ENCODE results near the gene ETS1. TPM values are rescaled to one million over a fixed set of nuclear protein-coding genes. Genes with fewer than 3 reads are reported as not detected.

ETS1 gene
- total RNA-seq, 1 donor from 2014 or later: 55.9 TPM

GRCh38 chr11:128625746-128626145 lies 38.4 kb upstream of the ETS1 start:
- no peak overlapping the region for H3K4me3 Mint-ChIP-seq
- TF ChIP-seq, protein P1, sequence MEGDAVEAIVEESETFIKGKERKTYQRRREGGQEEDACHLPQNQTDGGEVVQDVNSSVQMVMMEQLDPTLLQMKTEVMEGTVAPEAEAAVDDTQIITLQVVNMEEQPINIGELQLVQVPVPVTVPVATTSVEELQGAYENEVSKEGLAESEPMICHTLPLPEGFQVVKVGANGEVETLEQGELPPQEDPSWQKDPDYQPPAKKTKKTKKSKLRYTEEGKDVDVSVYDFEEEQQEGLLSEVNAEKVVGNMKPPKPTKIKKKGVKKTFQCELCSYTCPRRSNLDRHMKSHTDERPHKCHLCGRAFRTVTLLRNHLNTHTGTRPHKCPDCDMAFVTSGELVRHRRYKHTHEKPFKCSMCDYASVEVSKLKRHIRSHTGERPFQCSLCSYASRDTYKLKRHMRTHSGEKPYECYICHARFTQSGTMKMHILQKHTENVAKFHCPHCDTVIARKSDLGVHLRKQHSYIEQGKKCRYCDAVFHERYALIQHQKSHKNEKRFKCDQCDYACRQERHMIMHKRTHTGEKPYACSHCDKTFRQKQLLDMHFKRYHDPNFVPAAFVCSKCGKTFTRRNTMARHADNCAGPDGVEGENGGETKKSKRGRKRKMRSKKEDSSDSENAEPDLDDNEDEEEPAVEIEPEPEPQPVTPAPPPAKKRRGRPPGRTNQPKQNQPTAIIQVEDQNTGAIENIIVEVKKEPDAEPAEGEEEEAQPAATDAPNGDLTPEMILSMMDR (conservative IDR thresholded peaks at IDR 0.05): no peak
- DNase-seq (ENCODE audit: low read depth, low spot score): no peak
- H3K9me3 Mint-ChIP-seq: no peaks in the 10 kb centered on the region
- H3K36me3 Mint-ChIP-seq (ENCODE audit: low read depth): no peaks in the 10 kb centered on the region
- no peak overlapping the region for H3K27ac Mint-ChIP-seq (ENCODE audit: unreplicated experiment)
- peaks cover 43% of the 10 kb centered on the region for H3K4me1 Mint-ChIP-seq
- peaks cover 24% of the 10 kb centered on the region for H3K27me3 Mint-ChIP-seq (ENCODE audit: low read depth)

- H3K4me1 Mint-ChIP-seq: peaks cover 40% of the 10 kb centered on the region
- no peak overlapping the region for H3K4me3 Mint-ChIP-seq
- TF ChIP-seq, protein P1 (conservative IDR thresholded peaks at IDR 0.05): no peak
- no peaks in the 10 kb centered on the region for H3K9me3 Mint-ChIP-seq
- DNase-seq (ENCODE audit: low read depth, low spot score): no peak
- no peaks in the 10 kb centered on the region for H3K36me3 Mint-ChIP-seq (ENCODE audit: low read depth)
- peaks cover 25% of the 10 kb centered on the region for H3K27me3 Mint-ChIP-seq (ENCODE audit: low read depth)
- H3K27ac Mint-ChIP-seq (ENCODE audit: unreplicated experiment): no peak overlapping the region
Measured at GRCh38 chr11:128625326-128625725, 38.0 kb upstream of the ETS1 start.

DNA sequence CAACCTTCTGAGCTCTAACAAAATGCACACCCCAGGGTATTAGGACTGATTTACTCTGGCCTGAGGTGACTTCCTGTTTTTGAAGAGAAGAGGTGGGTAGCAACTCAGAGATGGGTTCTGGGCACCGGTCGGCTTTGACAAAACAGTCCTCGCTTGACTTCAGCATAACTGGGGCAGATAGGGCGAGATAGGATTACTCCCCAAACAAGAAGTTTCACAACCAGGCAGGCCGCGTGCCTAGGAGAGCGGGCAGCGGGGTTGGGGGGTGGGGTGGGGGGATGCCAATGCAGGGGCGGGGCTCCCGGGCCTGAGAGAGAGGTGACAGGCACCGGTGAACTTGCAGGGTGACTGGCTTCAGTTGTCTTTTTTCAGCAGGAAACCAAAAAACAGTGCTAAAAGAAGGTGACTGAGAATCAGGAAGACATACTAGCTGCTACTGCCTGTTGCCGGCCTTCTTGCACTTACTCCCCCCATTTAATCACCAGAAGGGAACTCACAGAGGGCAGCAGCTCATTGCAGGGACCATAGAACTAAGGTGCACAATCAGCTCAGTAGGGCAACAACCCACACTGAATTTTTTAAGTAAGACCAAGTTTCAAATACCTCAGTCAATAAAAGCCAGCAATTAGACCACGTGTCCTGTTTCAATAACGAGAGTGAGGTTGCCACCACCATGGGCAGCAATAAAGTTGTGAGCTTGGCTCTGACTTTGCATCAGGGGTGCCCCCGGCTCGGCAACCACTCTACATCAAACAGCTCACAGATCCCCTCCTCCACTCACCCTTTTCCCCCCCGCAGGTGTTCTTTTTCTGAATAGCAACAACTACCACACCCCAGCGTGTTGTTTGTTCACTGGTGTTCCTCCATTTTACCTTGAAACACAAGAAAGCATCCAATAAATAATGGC lies 37.2 kb upstream of the ETS1 start:
- H3K4me3 Mint-ChIP-seq: no peak overlapping the region
- peaks cover 28% of the 10 kb centered on the region for H3K27me3 Mint-ChIP-seq (ENCODE audit: low read depth)
- peaks cover 39% of the 10 kb centered on the region for H3K4me1 Mint-ChIP-seq
- H3K9me3 Mint-ChIP-seq: no peaks in the 10 kb centered on the region
- H3K36me3 Mint-ChIP-seq (ENCODE audit: low read depth): no peaks in the 10 kb centered on the region
- DNase-seq (ENCODE audit: low read depth, low spot score): no peak
- H3K27ac Mint-ChIP-seq (ENCODE audit: unreplicated experiment): no peak overlapping the region
- TF ChIP-seq, protein P1 (conservative IDR thresholded peaks at IDR 0.05): no peak

DNA sequence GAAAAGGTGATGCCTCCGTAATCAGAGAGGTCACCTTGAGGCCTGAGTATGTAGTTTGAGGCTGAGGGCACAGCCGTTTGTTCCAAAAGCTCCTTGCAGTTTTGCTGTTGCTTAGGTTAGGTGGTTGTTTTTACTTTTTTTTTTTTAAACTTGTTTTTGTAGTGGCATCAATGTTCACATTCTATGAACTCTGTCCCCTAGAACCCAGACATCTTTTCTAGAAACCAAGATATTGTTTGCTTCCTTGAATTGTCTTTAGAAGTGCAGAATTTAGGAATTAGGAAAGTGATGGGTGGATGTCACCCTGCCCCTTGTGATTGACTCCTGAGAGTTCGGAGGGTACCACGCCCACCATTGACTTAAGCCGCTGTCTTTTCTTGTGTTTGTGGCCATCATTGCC lies 35.7 kb upstream of the ETS1 start:
- no peak overlapping the region for H3K4me3 Mint-ChIP-seq
- no peak overlapping the region for H3K27ac Mint-ChIP-seq (ENCODE audit: unreplicated experiment)
- TF ChIP-seq, protein P1 (conservative IDR thresholded peaks at IDR 0.05): no peak
- H3K4me1 Mint-ChIP-seq: peaks cover 42% of the 10 kb centered on the region
- no peak for DNase-seq (ENCODE audit: low read depth, low spot score)
- no peaks in the 10 kb centered on the region for H3K36me3 Mint-ChIP-seq (ENCODE audit: low read depth)
- H3K27me3 Mint-ChIP-seq (ENCODE audit: low read depth): peaks cover 34% of the 10 kb centered on the region
- no peaks in the 10 kb centered on the region for H3K9me3 Mint-ChIP-seq

DNA sequence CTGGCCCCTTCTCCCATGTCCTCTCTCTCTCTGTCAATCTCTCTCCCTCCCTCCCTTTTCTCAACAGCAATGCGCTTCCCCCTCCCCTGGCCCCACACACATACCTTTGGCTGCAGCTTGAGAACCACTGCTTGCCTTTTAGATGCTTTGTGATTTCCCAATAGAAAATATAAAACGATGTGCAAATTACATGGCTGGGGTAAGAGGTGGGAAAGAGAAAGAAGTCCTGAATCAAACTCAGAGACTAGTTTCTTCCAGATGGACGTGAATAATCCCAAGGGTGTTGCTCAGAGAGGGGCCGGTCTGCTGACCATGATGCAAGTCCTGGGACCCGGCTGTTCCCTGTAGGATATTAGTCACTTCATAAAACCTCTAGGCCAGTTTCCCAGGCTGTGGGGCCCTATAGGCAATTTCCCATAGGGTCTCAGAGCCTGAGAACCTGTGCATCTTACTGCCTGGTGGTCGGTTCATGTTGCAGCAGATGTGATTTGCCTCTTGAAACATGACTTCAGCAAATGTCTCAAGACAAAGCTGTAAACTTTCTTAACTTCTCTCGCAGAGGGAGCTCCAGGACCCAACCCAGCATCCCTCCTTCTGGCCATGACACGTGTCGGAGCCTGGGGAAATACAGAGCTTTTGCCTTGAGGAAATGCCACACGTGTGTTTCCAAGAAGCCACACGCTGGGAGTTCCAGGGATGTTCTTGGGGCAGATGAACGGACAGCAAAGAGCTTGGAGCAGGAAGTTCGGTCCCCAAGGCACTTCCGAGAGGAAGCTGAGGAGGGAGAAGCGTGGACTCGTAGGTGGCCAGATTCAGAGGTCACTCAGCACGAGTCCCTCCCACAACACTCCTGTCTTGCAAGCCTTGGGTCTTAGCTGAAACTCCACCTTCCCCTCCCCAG lies 34.5 kb upstream of the ETS1 start:
- peaks cover 37% of the 10 kb centered on the region for H3K4me1 Mint-ChIP-seq
- DNase-seq (ENCODE audit: low read depth, low spot score): no peak
- H3K27me3 Mint-ChIP-seq (ENCODE audit: low read depth): peaks cover 33% of the 10 kb centered on the region
- no peak overlapping the region for H3K27ac Mint-ChIP-seq (ENCODE audit: unreplicated experiment)
- TF ChIP-seq, protein P1 (conservative IDR thresholded peaks at IDR 0.05): no peak
- no peaks in the 10 kb centered on the region for H3K36me3 Mint-ChIP-seq (ENCODE audit: low read depth)
- no peak overlapping the region for H3K4me3 Mint-ChIP-seq
- no peaks in the 10 kb centered on the region for H3K9me3 Mint-ChIP-seq
